A549 (cell line): ENCODE results near the gene XRCC1. TPM values are rescaled to one million over a fixed set of nuclear protein-coding genes. Genes with fewer than 3 reads are reported as not detected.

Experiments used
- ATAC-seq, 2 experiments: fragments of 200-7000 bp in 1 of 2; fragments of >200 bp in 1 of 2; cut with Nextera tagmentation in 1 of 2; cut with Tn5 transposase in 1 of 2; 3 replicates each; pipeline versions ENCODE4 v1.8.0 to v1.9.1; 2018 to 2020; ENCODE audit warnings: mild to moderate bottlenecking in 1 of 2, moderate library complexity in 1 of 2
- CTCF ChIA-PET: fragments of 300-600 bp; sonication (Branson Sonifier 250); formaldehyde crosslinking; extraction: SDS; loops from one replicate; lab custom pipeline; 2021; ENCODE audit warnings: antibody characterized with exemption, inconsistent platforms; lab: Yijun Ruan, JAX
- POLR2A ChIA-PET: fragments of 350-600 bp; formaldehyde crosslinking; extraction: SDS; loops from one replicate; lab custom pipeline; 2021; ENCODE audit warnings: antibody characterized with exemption, inconsistent platforms; lab: Yijun Ruan, JAX
- DNase-seq, 2 experiments: peaks; one replicate each; pipeline versions ENCODE4 v3.0.0 to v3.0.0-alpha.2; 2011 to 2016; ENCODE audit warnings: low read depth in 1 of 2, low spot score in 1 of 2
- FAIRE-seq: peaks from 2 replicates; lab custom pipeline; 2011; peaks lifted over from hg19 to GRCh38; lab: Jason Lieb, UNC
- H3K27ac ChIP-seq, 2 experiments: fragments of >200 bp; sonication (Bioruptor Twin); formaldehyde crosslinking; 3 replicates each; pipeline ENCODE4 v1.5.1; 2016 to 2017
- H3K4me1 ChIP-seq: fragments of >200 bp; sonication (Bioruptor Twin); formaldehyde crosslinking; 3 replicates; pipeline ENCODE4 v1.6.1; 2016
- H3K4me2 ChIP-seq: fragments of >200 bp; sonication (Bioruptor Twin); formaldehyde crosslinking; 3 replicates; pipeline ENCODE4 v1.6.1; 2016
- H3K4me3 ChIP-seq: fragments of >200 bp; sonication (Bioruptor Twin); formaldehyde crosslinking; 3 replicates; pipeline ENCODE4 v1.5.1; 2016
- H3K9me3 ChIP-seq: fragments of >200 bp; sonication (Bioruptor Twin); formaldehyde crosslinking; 3 replicates; pipeline ENCODE4 v1.6.1; 2016
- ATOH8 ChIP-seq: fragments of 250-450 bp; sonication (Bioruptor Pico); IDR thresholded peaks from 2 replicates; pipeline ENCODE4 v1.5.0; 2020; ENCODE audit warnings: low read depth, mild to moderate bottlenecking, moderate library complexity
- BCL3 ChIP-seq: fragments of >200 bp; sonication (Bioruptor Twin); formaldehyde crosslinking; IDR thresholded peaks from 3 replicates; pipeline ENCODE4 v1.6.1; 2016
- BHLHE40 ChIP-seq: IDR thresholded peaks from 2 replicates; pipeline ENCODE4 v1.6.1; 2012; ENCODE audit warnings: low read depth, low read length, inconsistent platforms
- CBX2 ChIP-seq: fragments of 200-600 bp; sonication (generic); IDR thresholded peaks from 2 replicates; pipeline ENCODE4 v1.6.1; 2016; ENCODE audit warnings: low read depth, mild to moderate bottlenecking, borderline replicate concordance
- CBX8 ChIP-seq: fragments of 200-600 bp; sonication (generic); IDR thresholded peaks from 2 replicates; pipeline ENCODE4 v1.6.1; 2016
- CHD2 ChIP-seq: fragments of 150-350 bp; IDR thresholded peaks from 2 replicates; pipeline ENCODE4 v1.6.1; 2014; ENCODE audit warnings: low read length; ENCODE audit not compliant: partially characterized antibody
- CHD4 ChIP-seq: fragments of 200-600 bp; sonication (generic); IDR thresholded peaks from 2 replicates; pipeline ENCODE4 v1.6.1; 2016; ENCODE audit warnings: antibody characterized with exemption, mild to moderate bottlenecking, borderline replicate concordance
- ELK1 ChIP-seq: fragments of 150-350 bp; IDR thresholded peaks from 2 replicates; pipeline ENCODE4 v1.6.1; 2014; ENCODE audit warnings: low read depth, mild to moderate bottlenecking, low read length
- EP300 ChIP-seq, 2 experiments: fragments of >200 bp; sonication (Bioruptor Twin); formaldehyde crosslinking; IDR thresholded peaks; 2 replicates in 1 of 2; 3 replicates in 1 of 2; pipeline ENCODE4 v1.6.1; 2016 to 2017
- ESRRA ChIP-seq: fragments of 150-350 bp; IDR thresholded peaks from 2 replicates; pipeline ENCODE4 v1.6.1; 2014; ENCODE audit warnings: mild to moderate bottlenecking, low read length, borderline replicate concordance
- FOSB ChIP-seq: fragments of 250-450 bp; sonication (Bioruptor Pico); IDR thresholded peaks from 2 replicates; pipeline ENCODE4 v1.5.0; 2020; ENCODE audit warnings: mild to moderate bottlenecking, moderate library complexity
- FOXS1 ChIP-seq: fragments of 250-450 bp; sonication (Bioruptor Pico); IDR thresholded peaks from 2 replicates; pipeline ENCODE4 v1.5.0; 2020; ENCODE audit warnings: mild to moderate bottlenecking, moderate library complexity
- HDAC2 ChIP-seq: fragments of 200-600 bp; sonication (generic); IDR thresholded peaks from 2 replicates; pipeline ENCODE4 v1.6.1; 2016
- HES2 ChIP-seq: fragments of >200 bp; sonication (Bioruptor Twin); formaldehyde crosslinking; IDR thresholded peaks from 2 replicates; pipeline ENCODE4 v1.6.1; 2016
- HEYL ChIP-seq: fragments of 250-450 bp; sonication (Bioruptor Pico); IDR thresholded peaks from 2 replicates; pipeline ENCODE4 v1.8.0; 2021; ENCODE audit warnings: mild to moderate bottlenecking, moderate library complexity
- HOXA7 ChIP-seq: fragments of 250-450 bp; sonication (Bioruptor Pico); IDR thresholded peaks from 2 replicates; pipeline ENCODE4 v1.5.0; 2020; ENCODE audit warnings: mild to moderate bottlenecking, moderate library complexity
- HOXB5 ChIP-seq: fragments of 250-450 bp; sonication (Bioruptor Pico); IDR thresholded peaks from 2 replicates; pipeline ENCODE4 v1.5.0; 2020; ENCODE audit warnings: mild to moderate bottlenecking, moderate library complexity
- KDM5A ChIP-seq: fragments of 200-600 bp; sonication (generic); IDR thresholded peaks from 2 replicates; pipeline ENCODE4 v1.6.1; 2016; ENCODE audit warnings: antibody characterized with exemption, mild to moderate bottlenecking
- MAX ChIP-seq: IDR thresholded peaks from 2 replicates; pipeline ENCODE4 v1.6.1; 2012
- MAZ ChIP-seq: fragments of 150-350 bp; IDR thresholded peaks from 2 replicates; pipeline ENCODE4 v1.6.1; 2014; ENCODE audit warnings: antibody characterized with exemption, low read depth, low read length, borderline replicate concordance
- MYC ChIP-seq: IDR thresholded peaks from 2 replicates; pipeline ENCODE4 v1.6.1; 2012; ENCODE audit warnings: mild to moderate bottlenecking, inconsistent platforms, low read length, improper control_type of control experiment, borderline replicate concordance
- NFE2L2 ChIP-seq: fragments of 150-350 bp; conservative IDR thresholded peaks from 2 replicates; pipeline ENCODE4 v1.6.1; 2014; ENCODE audit warnings: low read length
- NPAS2 ChIP-seq: fragments of 250-450 bp; sonication (Bioruptor Pico); IDR thresholded peaks from 2 replicates; pipeline ENCODE4 v1.8.0; 2022; ENCODE audit warnings: mild to moderate bottlenecking, moderate library complexity, borderline replicate concordance
- NR3C1 ChIP-seq: fragments of >200 bp; sonication (Bioruptor Twin); formaldehyde crosslinking; IDR thresholded peaks from 3 replicates; pipeline ENCODE4 v1.6.1; 2017
- PBX3 ChIP-seq: IDR thresholded peaks from 2 replicates; pipeline ENCODE4 v1.6.1; 2012
- PHF8 ChIP-seq: fragments of 200-600 bp; sonication (generic); IDR thresholded peaks from 2 replicates; pipeline ENCODE4 v1.6.1; 2016; ENCODE audit warnings: low read depth, mild to moderate bottlenecking, antibody characterized with exemption, moderate library complexity, borderline replicate concordance
- POLR2A ChIP-seq: IDR thresholded peaks from 2 replicates; pipeline ENCODE4 v1.6.1; 2012; ENCODE audit warnings: mild to moderate bottlenecking, low read length
- RAD21 ChIP-seq, 2 experiments: fragments of >200 bp in 1 of 2; sonication (Bioruptor Twin) in 1 of 2; formaldehyde crosslinking in 1 of 2; IDR thresholded peaks in 1 of 2; conservative IDR thresholded peaks in 1 of 2; 2 replicates in 1 of 2; 3 replicates in 1 of 2; pipeline ENCODE4 v1.6.1; 2012 to 2018; ENCODE audit warnings: inconsistent platforms in 1 of 2
- REST ChIP-seq: fragments of 200-600 bp; sonication (generic); IDR thresholded peaks from 2 replicates; pipeline ENCODE4 v1.6.1; 2016; ENCODE audit warnings: antibody characterized with exemption, mild to moderate bottlenecking, moderate library complexity
- RNF2 ChIP-seq: fragments of 200-600 bp; sonication (generic); IDR thresholded peaks from 2 replicates; pipeline ENCODE4 v1.6.1; 2016; ENCODE audit warnings: low read depth, mild to moderate bottlenecking, antibody characterized with exemption, moderate library complexity, borderline replicate concordance
- SREBF2 ChIP-seq: fragments of 450-650 bp; IDR thresholded peaks from 2 replicates; pipeline ENCODE4 v1.6.1; 2014; ENCODE audit warnings: mild to moderate bottlenecking, moderate library complexity
- TP53 ChIP-seq: fragments of 250-450 bp; sonication (Bioruptor Pico); IDR thresholded peaks from 2 replicates; pipeline ENCODE4 v1.5.0; 2021; ENCODE audit warnings: mild to moderate bottlenecking, moderate library complexity
- ZC3H11A ChIP-seq: fragments of 450-650 bp; IDR thresholded peaks from 2 replicates; pipeline ENCODE4 v1.6.1; 2014; ENCODE audit warnings: antibody characterized with exemption, mild to moderate bottlenecking
- WGBS: methylation state at CpG from one replicate; pipeline ENCODE4 v1.1.6; 2017; ENCODE audit errors: missing lambda C conversion rate; 5-methylcytosine and 5-hydroxymethylcytosine counted together
- polyA plus RNA-seq, 4 experiments: library from polyadenylated mRNA; depleted of rRNA in 3 of 4; stranded (reverse); fragments of >200 nt; fragmentation: RNase III in 1 of 4; extraction: RNeasy Plus Mini Kit Qiagen cat#74134 plus additional on column Dnase treatment in 1 of 4; gene quantifications; 2 replicates in 3 of 4; 3 replicates in 1 of 4; pipeline ENCODE4 v1.2.3, GENCODE V29; 2011 to 2017

XRCC1 gene
- polyA plus RNA-seq, 2 of the 4 experiments (the other 2 are of a cell fraction): 32.0 to 55.1 TPM

GRCh38 chr19:43619262-43620060 is 44.1 kb upstream of the XRCC1 start, which contains the start of gene ZNF428:
Gene ZNF428, minus strand, starts transcription at chr19:43619629. Its CDS starts 5,325 bp downstream, at chr19:43614304.
- peaks cover 12% of the 10 kb centered on the region for H3K4me1 ChIP-seq
- FAIRE-seq (peak; percentile 80), DNase-seq (peak; percentile 91), ATAC-seq (peak; percentile 89 to 97)
- POLR2A ChIA-PET: interaction anchor here (1.1 kb wide), 1 partner anchor 49 kb away, joined by 3 read pairs; no protein-coding TSS in a partner anchor
- H3K9me3 ChIP-seq: no peaks in the 10 kb centered on the region
- CTCF ChIA-PET: no interaction called here
- H3K4me3 ChIP-seq: peak within 1 kb of the TSS; percentile 65
- H3K4me2 ChIP-seq: peak within 1 kb of the TSS; percentile 92
- peak within 1 kb of the TSS; percentile 86 to 94 for H3K27ac ChIP-seq
- WGBS: 5% methylated on average over 60 of the region's 81 CpGs
- TF ChIP-seq ESRRA (no peak), HEYL (CRISPR knock-in tag) (no peak), HOXB5 (peak; percentile 14), ZC3H11A (no peak), HES2 (no peak), ATOH8 (CRISPR knock-in tag) (no peak), TP53 (peak; percentile 90; the same call in 1 of the 2 replicates), CHD4 (no peak), CHD2 (no peak), POLR2A (peak; percentile 83), CBX2 (no peak), BHLHE40 (no peak), FOXS1 (no peak), PHF8 (peak; percentile 87), ELK1 (no peak), RAD21 (conservative IDR thresholded peaks at IDR 0.05 in 1 of 2, IDR thresholded peaks at IDR 0.05 in 1 of 2) (no peak; a peak in 1 of 5 replicates), MAX (peak; percentile 95), MAZ (0 out of 2 replicates have a peak, but pooled peaks have one; percentile 9), NR3C1 (no peak), CBX8 (no peak), BCL3 (peak; percentile 64; the same call in 2 of the 3 replicates), HDAC2 (no peak), SREBF2 (no peak), MYC (no peak), KDM5A (no peak), PBX3 (peak; percentile 29; the same call in 1 of the 2 replicates), EP300 (IDR thresholded peaks at IDR 0.05) (no peak), NPAS2 (no peak), HOXA7 (no peak), NFE2L2 (no peak), REST (no peak), FOSB (no peak), RNF2 (no peak)
